ENCODE results near the gene IGF1R. TPM values are rescaled to one million over a fixed set of nuclear protein-coding genes. Genes with fewer than 3 reads are reported as not detected.

The IGF1R gene
- total and polyA plus RNA-seq, 2 of the 13 experiments (the other 11 are each of a cell fraction or from before 2014, with no cell fraction given): 15.9 to 18.4 TPM

DNA sequence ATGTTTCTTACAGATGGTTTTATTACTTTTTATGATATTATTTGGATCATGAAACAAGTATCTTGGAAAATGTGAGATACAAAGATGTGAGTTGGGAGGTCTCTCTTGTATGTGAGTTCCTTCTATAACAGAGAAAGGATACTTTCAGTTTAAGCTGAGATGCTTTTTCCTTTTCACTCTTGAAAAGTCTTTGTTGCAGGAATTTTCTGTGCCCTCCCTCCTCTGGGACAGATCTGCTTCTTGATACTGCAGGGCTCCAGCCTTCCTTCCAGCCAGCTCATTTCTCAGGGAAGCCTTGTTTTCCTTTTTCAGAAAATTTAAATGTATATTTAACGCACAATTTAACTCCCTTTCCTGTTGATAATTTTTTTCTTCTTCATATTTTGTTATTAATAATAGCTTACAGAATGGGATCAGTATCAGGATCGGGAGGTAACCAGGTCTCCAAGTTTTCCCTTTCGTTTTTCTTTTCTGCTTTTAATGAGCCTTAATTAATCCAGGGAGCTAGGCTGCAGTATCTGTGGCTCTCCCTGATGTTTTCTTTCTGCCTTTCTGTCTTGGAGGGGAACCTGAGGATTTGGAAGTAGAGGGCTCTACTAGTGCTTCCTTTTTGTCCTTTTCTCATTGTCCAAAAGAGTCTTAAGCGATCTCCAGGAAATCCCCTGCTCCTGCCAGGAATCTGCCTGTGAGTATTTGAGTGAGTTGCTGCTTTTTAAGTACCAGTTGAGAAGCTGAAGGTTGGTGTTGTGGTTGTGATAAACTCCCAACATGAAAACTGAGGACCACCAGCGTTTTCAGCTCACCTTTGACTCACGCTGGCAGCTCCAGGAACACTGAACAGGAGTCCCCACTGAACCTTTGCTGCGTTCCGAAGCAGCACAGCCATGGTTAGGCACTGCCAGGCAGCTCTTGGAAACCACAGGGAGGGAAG is 105.7 kb downstream of the IGF1R start:
- H3K4me1 ChIP-seq (ENCODE audit: insufficient read depth, low read length): peaks cover 19% of the 10 kb centered on the region
- peaks cover 71% of the 10 kb centered on the region for H4K20me1 ChIP-seq (ENCODE audit: insufficient read depth, low read length)
- no peaks in the 10 kb centered on the region for H3K9me3 ChIP-seq (ENCODE audit: low read length)
- 95% methylated on average over 8 of the region's 8 CpGs for WGBS (ENCODE audit: low lambda C conversion rate)
- in situ Hi-C loops (cut with HindIII; ENCODE audit: extremely low pct_ligation_motif_present, low pct_unique_long_range_greater_than_20kb) (no loop called here), intact Hi-C loops (cut with micrococcal nuclease; ENCODE audit: unreplicated experiment) (no loop called here)
- no peak overlapping the region for H2AFZ ChIP-seq (ENCODE audit: low read length)
- FAIRE-seq: no peak
- no peak overlapping the region for H3K9ac ChIP-seq (ENCODE audit: insufficient read depth, low read depth, low read length)
- ChIA-PET POLR2A (no interaction called here), CTCF (ENCODE audit: low intra/inter-chr PET ratio, low total read pairs) (no interaction called here)
- no peak for DNase-seq (ENCODE audit: low spot score)
- peaks cover 77% of the 10 kb centered on the region for H3K79me2 ChIP-seq (ENCODE audit: insufficient read depth, low read length)
- BruUV-seq (replicated peaks): no TSS peak
- no peak overlapping the region for H3K27ac ChIP-seq (ENCODE audit: extremely low read length, insufficient read depth, low read length)
- no peak for ATAC-seq
- H3K4me2 ChIP-seq (ENCODE audit: low read depth, low read length): no peak overlapping the region
- H3K4me3 ChIP-seq (replicated peaks in 1 of 3; ENCODE audit: insufficient read depth in 1 of 3, low read depth in 2 of 3, low read length in 3 of 3): no peak overlapping the region
- H3K27me3 ChIP-seq (ENCODE audit: control insufficient read depth in 1 of 2, insufficient read depth in 2 of 2, low read length in 2 of 2): no peaks in the 10 kb centered on the region; a peak in 1 of 5 replicates
- no peaks in the 10 kb centered on the region for H3K36me3 ChIP-seq (replicated peaks in 1 of 2; ENCODE audit: control insufficient read depth in 1 of 2, insufficient read depth in 2 of 2, low read length in 2 of 2)
- no peak for TF ChIP-seq MED8 (CRISPR knock-in tag; IDR thresholded peaks at IDR 0.05; ENCODE audit: insufficient replicate concordance)
- TF ChIP-seq ZNF501 (CRISPR knock-in tag; IDR thresholded peaks at IDR 0.05): no peak
- TF ChIP-seq, protein P1, sequence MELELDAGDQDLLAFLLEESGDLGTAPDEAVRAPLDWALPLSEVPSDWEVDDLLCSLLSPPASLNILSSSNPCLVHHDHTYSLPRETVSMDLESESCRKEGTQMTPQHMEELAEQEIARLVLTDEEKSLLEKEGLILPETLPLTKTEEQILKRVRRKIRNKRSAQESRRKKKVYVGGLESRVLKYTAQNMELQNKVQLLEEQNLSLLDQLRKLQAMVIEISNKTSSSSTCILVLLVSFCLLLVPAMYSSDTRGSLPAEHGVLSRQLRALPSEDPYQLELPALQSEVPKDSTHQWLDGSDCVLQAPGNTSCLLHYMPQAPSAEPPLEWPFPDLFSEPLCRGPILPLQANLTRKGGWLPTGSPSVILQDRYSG (CRISPR knock-in tag; IDR thresholded peaks at IDR 0.05): no peak
- no peak for TF ChIP-seq RFX1 (IDR thresholded peaks at IDR 0.05)
- TF ChIP-seq ELF4 (CRISPR knock-in tag; IDR thresholded peaks at IDR 0.05; ENCODE audit: borderline replicate concordance): no peak
- TF ChIP-seq SAP130 (CRISPR knock-in tag; IDR thresholded peaks at IDR 0.05; ENCODE audit: low read depth): no peak
- TF ChIP-seq NR1H2 (CRISPR knock-in tag; IDR thresholded peaks at IDR 0.05; ENCODE audit: borderline replicate concordance, low read depth): no peak
- no peak for TF ChIP-seq ZNF572 (CRISPR knock-in tag; IDR thresholded peaks at IDR 0.05)
- TF ChIP-seq RELA (CRISPR knock-in tag; IDR thresholded peaks at IDR 0.05): no peak
- TF ChIP-seq ZNF253 (CRISPR knock-in tag; IDR thresholded peaks at IDR 0.05; ENCODE audit: borderline replicate concordance): no peak
- no peak for TF ChIP-seq ZNF335 (CRISPR knock-in tag; IDR thresholded peaks at IDR 0.05)
- no peak for TF ChIP-seq ONECUT2 (CRISPR knock-in tag; IDR thresholded peaks at IDR 0.05)
- TF ChIP-seq, protein P2, sequence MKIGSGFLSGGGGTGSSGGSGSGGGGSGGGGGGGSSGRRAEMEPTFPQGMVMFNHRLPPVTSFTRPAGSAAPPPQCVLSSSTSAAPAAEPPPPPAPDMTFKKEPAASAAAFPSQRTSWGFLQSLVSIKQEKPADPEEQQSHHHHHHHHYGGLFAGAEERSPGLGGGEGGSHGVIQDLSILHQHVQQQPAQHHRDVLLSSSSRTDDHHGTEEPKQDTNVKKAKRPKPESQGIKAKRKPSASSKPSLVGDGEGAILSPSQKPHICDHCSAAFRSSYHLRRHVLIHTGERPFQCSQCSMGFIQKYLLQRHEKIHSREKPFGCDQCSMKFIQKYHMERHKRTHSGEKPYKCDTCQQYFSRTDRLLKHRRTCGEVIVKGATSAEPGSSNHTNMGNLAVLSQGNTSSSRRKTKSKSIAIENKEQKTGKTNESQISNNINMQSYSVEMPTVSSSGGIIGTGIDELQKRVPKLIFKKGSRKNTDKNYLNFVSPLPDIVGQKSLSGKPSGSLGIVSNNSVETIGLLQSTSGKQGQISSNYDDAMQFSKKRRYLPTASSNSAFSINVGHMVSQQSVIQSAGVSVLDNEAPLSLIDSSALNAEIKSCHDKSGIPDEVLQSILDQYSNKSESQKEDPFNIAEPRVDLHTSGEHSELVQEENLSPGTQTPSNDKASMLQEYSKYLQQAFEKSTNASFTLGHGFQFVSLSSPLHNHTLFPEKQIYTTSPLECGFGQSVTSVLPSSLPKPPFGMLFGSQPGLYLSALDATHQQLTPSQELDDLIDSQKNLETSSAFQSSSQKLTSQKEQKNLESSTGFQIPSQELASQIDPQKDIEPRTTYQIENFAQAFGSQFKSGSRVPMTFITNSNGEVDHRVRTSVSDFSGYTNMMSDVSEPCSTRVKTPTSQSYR (CRISPR knock-in tag; IDR thresholded peaks at IDR 0.05; ENCODE audit: borderline replicate concordance): no peak
- no peak for TF ChIP-seq ZNF766 (CRISPR knock-in tag; IDR thresholded peaks at IDR 0.05; ENCODE audit: borderline replicate concordance)
- TF ChIP-seq, protein P3, sequence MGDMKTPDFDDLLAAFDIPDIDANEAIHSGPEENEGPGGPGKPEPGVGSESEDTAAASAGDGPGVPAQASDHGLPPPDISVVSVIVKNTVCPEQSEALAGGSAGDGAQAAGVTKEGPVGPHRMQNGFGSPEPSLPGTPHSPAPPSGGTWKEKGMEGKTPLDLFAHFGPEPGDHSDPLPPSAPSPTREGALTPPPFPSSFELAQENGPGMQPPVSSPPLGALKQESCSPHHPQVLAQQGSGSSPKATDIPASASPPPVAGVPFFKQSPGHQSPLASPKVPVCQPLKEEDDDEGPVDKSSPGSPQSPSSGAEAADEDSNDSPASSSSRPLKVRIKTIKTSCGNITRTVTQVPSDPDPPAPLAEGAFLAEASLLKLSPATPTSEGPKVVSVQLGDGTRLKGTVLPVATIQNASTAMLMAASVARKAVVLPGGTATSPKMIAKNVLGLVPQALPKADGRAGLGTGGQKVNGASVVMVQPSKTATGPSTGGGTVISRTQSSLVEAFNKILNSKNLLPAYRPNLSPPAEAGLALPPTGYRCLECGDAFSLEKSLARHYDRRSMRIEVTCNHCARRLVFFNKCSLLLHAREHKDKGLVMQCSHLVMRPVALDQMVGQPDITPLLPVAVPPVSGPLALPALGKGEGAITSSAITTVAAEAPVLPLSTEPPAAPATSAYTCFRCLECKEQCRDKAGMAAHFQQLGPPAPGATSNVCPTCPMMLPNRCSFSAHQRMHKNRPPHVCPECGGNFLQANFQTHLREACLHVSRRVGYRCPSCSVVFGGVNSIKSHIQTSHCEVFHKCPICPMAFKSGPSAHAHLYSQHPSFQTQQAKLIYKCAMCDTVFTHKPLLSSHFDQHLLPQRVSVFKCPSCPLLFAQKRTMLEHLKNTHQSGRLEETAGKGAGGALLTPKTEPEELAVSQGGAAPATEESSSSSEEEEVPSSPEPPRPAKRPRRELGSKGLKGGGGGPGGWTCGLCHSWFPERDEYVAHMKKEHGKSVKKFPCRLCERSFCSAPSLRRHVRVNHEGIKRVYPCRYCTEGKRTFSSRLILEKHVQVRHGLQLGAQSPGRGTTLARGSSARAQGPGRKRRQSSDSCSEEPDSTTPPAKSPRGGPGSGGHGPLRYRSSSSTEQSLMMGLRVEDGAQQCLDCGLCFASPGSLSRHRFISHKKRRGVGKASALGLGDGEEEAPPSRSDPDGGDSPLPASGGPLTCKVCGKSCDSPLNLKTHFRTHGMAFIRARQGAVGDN (CRISPR knock-in tag; IDR thresholded peaks at IDR 0.05): no peak
- no peak for TF ChIP-seq HOXA7 (CRISPR knock-in tag; IDR thresholded peaks at IDR 0.05)
